HG03575 (cell line): ENCODE data around the gene TRERF1.

ENCODE experiments used
- ATAC-seq: cut with Tn5 transposase; IDR thresholded peaks from one replicate; pipeline ENCODE4 v1.9.1; 2021; ENCODE audit not compliant: unreplicated experiment, insufficient number of reproducible peaks, low FRiP score; ENCODE audit errors: extremely low read depth

Gene TRERF1

DNA sequence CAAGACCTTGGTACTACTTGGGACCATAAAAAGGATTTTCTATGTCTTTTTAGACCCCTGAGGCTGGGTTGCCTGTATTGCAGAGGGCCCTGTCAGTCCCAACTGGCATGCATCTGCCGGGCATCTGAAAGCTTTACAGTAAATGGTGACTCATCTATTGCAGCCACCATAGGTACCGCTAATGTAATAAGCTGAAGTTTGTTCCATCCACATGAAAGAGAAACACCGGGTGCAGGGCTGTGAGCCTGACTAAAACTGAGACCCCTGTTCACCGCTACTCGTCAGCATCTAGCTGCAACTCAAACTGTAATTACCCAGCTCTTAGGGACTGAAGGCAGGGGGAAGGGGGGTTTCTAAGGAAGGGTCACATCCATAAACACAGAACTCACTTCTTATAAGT lies 49.5 kb downstream of the TRERF1 start:
- ATAC-seq = peak; percentile 61

DNA sequence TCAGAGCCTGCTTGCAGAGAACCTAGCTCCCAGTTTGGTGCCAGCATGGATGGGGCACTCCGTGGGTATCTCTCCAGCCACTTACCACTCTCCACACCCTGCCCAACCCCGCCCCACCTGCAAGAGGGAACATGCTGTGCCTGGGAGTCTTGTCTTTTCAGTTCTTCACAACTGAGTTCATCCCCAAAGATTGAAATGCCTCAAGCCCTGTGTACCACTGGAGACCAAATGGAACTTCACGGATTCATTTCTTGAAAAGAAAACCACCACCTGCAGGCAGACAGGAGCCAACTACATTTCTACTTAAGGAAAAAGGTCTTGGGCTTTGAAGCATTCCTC lies 50.1 kb downstream of the TRERF1 start:
- ATAC-seq = no peak

DNA sequence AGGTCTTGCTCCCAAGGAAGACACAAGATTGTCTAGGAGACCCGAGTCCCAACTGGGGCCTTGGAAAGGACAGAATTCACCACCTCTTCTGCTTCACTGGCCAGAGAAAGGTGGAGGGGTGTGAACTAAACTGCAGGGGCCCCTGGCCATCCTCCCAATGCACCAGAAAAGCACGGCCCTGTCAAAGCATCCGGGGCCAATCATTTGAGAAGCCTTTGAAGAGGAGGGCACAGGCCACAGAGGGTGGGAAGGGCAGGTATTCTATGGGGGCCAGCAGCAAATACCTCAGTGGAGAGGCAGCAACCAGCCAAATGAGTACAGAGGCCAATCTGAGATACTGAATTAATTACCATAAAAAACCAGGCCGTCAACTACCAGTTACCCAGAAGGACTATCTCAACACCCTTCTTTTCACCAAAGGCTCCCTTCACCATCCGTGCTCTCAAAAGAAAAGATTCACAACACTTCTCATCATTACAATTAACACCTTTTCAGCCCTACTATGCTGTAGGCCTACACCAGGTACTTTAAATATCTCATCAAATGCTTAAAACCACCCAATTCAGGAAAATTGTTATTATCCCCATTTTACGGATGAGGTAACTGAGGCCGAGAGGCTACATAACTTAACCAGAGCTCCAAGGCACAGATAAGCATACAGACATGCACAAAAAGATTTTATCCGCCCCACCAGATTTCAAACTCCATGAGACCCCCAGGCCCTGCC lies 50.7 kb downstream of the TRERF1 start:
- ATAC-seq = no peak

DNA sequence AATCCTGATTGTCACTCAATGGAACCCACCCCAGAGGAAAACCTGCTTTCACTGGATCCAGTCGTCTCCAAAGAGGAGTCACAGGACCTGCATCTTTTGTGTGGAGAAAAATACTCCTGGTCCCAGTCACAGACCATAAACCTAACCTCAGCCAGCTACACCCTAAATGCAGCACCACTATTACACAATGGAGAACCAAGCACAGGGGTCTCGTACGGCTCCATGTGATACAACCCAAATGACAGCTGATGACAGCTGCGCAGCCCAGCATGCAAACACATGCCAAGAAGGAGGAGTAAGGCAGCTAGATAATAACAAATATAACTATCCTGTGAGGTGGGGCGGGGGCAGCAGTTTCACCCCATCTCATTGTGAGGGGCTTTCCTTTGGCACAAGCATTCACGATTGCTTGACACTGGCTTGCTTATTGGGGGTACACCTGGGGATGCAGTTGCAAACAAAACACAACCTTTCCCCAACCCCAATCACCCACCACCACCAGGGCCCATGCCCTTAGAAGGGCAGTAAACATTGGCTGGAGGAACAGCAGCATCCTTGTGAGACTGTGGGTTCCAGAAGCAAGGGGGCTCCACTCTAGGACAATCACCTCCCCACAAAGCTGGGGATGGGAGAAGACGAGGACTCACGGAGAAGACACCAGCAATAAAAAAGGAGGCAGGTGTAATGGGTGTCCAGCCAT lies 51.5 kb downstream of the TRERF1 start:
- ATAC-seq = no peak

DNA sequence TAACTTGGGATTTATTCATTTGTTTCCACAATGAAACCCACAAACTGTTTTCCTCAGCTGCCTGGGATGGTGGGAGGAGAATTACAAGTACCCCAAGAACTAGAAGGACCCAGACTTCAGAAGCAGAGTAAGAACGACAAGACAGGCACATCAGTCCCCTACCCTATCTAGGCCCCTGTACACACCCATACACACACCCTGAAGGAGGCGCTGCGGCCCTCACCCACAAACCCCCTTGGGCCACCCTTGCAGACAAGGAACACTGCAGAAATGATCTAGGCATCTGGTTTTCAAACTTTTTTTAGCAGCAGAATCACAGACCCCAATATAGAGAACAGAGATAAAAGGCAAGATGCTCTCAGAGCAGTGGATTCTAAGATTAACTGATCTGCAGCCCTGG lies 55.0 kb downstream of the TRERF1 start:
- no peak for ATAC-seq

DNA sequence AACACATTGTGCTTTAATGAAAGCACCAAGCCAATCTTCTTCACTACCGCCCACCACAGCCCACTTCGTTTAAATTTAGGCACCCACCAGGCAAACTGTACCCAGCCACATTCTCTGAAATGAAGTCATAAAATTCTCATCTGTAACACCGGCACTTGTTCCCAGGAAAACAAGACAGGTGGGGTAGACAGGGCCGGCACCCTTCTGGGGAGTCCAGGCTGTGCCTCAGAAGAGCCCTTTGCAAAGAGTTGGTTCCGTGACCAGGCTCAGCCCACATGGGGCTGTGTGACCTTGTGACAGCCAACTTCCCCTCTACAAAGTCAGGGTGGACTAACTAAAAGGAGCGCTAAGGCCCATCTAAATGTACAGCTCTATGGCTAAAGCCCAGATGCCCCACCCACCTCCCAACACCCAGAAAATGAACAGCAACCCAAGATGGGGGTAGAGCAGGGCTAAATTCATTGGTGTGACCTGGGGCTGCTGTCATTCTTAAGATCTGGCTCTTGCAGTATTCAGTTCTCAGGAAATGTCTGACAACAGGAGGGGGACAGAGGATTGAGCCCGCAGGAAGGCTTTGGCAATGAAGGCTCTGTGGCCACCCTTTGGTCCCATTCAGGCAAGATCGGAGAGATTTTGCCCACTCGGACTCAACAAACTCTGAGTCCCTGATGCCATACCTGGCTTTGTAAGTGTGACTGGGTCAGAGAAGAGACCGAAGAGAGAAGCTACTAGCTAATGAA lies 56.7 kb downstream of the TRERF1 start:
- ATAC-seq = no peak

DNA sequence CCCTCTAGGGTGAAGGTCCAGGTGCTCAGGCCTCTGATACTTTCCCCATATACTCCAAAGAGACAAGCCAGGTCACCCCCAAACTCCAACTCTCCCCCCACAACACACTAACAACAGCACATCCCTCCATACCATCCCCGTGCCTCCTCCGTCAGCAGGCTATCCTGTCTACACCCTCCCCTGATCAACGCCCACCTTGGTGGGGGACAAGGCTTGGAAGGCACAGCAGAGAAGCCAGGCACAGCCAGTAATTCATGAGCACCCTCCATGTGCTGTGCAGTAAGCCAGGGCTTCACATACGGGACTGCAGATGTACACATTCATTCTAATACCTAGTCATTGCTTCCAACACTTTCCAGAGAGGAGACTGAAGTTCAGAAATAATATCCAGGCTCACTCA lies 57.6 kb downstream of the TRERF1 start:
- ATAC-seq = no peak

DNA sequence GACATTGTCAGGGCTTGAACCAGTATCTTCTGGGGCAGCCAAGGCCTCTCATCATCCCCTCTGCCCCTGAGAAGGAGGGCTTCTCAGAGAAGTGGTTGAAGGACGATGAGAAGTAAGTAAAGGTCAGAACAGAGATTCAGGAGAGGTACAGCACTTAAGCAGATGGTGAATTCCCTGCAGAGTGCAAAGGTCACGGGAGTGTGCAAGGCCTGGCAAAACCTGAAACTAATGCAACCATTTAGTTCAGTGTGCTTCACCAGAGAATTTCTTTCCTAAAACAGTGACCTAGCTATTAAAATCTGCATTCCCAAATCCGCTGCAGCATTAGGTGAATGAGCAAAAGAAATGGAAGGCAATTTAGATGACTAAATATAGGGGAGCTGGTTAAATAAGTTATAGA lies 58.4 kb downstream of the TRERF1 start:
- no peak for ATAC-seq

DNA sequence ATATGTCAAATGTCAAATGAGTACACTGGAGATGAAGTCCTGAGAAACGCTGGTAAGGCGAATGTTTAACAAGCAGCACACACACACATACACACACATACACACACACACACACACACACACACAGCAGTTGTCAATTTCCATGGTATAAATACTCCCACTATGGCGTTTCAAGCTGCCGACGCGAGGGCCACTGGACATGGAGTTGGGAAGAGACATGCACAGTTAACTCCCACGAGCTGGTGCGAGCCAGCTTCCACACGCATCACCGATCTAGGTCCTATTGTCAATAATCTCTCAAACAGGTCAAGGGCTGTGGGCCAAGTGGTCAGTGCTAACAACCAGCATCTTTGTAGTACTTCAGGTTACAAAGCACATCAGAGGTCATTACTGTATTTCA lies 58.9 kb downstream of the TRERF1 start:
- ATAC-seq = no peak

DNA sequence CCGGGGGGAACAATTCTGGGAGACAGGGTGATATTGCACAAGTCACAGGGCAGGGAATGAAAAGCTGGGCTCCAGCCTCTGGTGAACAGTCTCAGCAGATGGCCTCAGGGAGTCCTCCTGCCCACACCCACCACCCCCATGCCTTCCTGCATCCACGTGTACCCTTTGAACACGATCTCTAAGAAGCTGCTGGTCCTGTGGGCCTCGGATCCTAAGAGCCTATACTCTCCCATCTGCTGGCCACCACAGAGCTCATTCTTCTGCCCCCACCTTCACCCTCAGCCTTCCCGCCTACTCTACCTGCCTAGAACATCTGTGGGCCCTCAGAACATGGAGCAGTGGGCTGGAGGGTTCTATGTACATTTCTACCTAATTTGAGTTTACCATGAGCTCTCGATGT lies 60.3 kb downstream of the TRERF1 start:
- ATAC-seq = no peak

DNA sequence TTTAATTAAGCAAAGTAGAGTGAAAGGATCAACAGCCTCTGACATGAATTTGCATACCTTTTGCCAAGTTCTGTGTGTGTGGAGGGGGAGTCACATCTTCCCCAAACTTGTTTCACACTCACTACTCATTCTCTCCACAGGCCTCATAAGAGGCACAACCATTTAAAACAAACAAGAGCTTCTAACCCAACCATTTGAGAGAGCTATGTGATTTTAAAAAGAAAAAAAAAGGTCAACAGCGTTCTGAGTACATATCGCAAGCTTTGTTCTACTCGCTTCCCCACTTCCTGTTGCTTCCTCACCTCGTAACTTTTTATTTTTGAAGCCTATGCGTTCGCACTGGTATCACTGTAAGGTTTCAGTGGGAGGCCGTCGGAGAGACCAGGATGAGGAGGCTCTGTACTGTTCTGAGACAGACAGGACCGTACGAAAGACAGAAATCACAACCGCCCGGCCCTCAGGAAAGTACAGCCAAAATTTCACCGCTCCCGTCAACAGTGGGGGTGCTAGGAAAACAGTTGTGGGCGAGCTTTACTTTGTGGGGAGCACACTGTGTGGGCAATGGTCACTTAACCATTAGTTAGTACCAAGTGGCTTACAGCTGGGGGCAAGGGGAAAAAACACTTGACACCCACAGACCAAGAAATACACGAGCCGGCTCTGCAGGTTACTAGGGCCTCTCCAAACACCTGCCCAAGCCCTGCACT lies 61.3 kb downstream of the TRERF1 start:
- ATAC-seq = no peak

DNA sequence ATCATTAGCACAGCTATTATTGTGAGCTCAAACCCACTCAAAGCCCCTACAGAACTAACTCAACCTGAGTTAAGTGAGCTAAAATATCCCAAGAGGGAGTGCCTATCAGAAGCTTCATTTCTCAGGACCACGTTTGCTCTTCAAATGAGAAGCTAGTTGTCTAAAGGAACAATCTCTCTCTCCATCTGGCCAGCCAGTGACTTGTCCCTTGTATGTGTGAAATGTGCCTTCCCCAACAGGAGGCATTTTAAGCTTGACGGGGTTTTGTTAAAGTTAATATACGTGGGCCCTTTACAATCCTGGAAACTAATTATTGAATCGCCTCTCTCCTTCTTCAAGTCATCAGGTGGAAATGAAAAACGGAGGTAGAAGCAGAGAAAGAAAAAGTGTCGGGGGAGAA lies 62.0 kb downstream of the TRERF1 start:
- ATAC-seq = no peak

DNA sequence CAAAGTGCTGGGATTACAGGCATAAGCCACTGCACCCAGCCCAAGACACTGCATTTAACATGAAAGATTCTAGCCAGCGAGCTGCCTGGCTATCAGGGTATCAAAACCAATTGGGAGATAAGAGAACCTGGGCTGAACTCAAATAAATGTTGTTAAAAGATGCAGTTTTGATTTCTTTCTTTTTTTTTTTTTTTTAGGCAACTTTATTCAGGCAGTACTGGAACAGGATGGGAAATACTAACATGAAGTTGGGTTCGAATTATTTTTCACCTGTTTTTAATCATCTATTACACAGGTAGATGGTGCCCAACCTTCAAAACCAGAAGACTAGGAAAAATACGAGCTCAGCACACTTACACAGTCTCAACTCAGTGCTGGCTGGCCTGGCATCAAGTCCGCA lies 63.7 kb downstream of the TRERF1 start:
- no peak for ATAC-seq

DNA sequence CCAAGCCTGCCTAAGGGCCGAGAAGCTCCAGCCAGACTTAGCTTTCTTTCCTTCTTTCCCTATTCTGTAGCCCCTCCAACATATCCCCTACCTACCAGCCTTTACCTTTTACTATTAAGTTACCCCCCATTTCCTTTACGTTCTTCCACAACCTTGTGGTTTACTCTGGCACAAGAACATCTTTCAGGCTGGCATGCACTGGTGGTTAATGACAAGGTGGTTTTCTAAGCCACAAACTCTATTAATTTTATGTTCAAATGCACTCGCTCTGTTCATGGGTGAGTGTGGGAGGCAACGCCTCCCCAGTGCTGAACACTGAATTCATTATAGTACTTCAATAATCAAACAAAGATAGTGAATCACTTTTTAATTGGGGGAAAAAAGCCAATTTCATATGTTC lies 64.4 kb downstream of the TRERF1 start:
- ATAC-seq = no peak

DNA sequence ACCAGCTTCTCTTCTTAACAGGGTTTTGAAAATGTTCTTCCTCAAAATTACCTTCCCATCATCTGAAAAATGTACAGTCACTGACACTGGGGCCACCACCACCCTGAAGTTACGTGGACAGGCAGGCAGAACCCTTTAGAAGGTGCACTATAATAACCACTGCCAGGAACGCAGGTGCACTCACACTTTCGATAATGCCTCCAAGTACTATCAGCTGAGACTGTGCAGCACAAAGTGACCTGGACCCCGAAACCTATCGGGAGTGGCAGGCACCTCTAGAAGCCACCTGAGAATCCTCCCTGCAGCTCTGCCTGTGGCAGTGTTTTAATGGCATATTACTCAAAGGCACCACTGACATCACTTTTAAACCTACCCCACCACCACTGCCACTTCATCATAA lies 66.4 kb downstream of the TRERF1 start:
- ATAC-seq = no peak

DNA sequence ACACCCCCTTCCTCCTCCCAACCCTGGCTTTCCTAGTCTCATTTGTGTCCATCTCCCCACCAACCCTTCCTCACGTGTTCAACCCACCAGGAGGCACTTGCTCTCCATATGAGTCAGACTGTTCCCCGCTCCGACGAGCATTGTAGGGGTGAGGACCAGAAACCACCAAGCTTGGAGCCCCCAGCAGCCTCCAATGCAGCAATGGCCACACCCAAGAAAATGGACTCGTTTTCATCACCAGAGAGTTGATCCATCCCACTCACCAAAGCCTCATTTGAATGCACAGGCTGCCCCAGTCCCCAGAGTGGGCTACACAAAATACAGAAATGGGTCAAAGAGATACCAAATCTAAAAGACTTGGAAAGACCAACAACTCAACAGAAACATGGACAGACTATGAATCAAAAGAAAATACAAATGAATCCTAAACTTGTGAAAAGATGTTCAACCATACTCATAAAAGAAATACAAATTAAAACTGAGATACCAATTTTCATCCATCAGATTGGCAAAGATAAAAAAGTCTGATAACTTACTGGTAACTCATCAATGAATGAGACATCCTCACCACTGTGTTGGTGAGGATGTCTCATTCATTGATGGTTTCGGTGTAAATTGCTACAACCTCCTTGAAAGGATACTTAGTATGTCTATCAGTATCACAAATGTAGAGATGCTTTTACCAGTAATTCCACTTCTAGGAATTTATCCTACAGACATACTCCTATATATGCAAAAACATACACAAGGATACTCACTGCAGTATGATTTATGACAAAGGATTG lies 68.1 kb downstream of the TRERF1 start:
- ATAC-seq = no peak

DNA sequence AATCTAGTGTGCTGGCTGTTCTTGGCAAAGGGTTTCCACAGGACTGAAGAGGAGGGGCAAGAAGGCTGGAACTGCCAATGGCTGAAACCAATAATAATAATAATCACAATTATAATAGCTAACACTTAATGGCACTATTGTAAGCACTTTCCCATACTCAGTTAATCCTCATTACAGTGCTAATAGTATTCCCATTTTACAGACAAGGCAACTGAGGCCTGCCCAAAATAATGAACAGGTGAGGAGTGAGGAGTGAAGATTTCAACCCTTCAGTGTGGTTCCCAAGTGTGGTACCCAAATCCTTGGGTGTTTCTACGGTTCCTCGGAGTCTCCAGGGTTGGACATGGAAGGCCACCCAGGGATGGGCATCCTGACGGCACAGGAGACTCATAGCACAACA lies 69.9 kb downstream of the TRERF1 start:
- ATAC-seq = no peak

DNA sequence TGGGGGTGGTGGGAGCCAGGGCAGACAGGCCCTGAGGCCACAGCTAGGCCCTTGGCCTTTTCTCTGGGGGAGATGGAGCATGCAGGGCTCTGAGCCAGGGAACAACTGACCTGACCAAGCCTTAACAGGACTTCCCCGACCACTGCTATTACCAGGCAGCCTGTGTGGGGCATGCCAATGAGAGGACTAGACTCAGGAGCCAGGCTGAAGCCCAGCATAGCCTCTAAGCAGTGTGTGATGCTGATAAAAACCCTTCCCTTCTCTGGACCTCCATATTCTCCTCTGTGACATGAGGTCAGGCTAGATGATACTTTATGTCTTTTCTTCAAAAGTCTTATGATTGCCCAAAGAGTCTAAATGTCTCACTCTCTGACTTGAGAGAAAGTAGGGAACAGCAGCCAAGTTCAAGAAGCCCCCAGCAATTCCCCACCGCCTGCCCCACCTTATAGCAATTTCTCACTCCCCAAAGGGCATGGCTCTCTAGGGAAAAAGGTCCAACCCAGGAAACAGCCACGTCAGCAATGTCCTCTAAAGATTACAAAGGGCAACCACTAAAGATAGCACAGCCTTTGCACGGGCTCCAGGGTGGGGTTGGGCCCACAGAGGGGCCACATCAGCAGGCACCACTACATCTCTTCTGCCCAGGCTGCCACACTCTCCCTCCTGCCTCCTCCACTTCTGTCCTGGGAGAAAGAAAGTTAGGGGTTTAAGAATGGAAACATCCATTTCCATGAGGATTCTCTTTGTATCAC lies 71.3 kb downstream of the TRERF1 start:
- ATAC-seq = no peak
